ENCODE data around the gene LHFPL6.

Gene LHFPL6

GRCh38 chr13:39618561-39618960 lies 15.6 kb upstream of the LHFPL6 start:
- H3K18ac ChIP-seq (ENCODE audit: low read length), result no peak overlapping the region
- DNase-seq (ENCODE audit: low spot score), result no peak
- no peak overlapping the region for H2BK15ac ChIP-seq (ENCODE audit: low read length)
- no peak overlapping the region for H3K4me2 ChIP-seq (ENCODE audit: insufficient read depth, low read length, poor library complexity, severe bottlenecking)
- no peaks in the 10 kb centered on the region for H3K27me3 ChIP-seq (ENCODE audit: control insufficient read depth in 3 of 3, insufficient read depth in 3 of 3, low read depth in 1 of 3, low read length in 3 of 3)
- no peak overlapping the region for H2BK5ac ChIP-seq (ENCODE audit: low read length)
- H3K4ac ChIP-seq (ENCODE audit: low read length), result no peak overlapping the region
- H3K23ac ChIP-seq (ENCODE audit: low read depth, low read length, poor library complexity), result no peak overlapping the region
- H2BK120ac ChIP-seq (ENCODE audit: low read depth, low read length), result no peak overlapping the region
- H3K9ac ChIP-seq (ENCODE audit: low read depth, low read length, poor library complexity), result no peak overlapping the region
- no peak overlapping the region for H3K14ac ChIP-seq (ENCODE audit: low read length)
- H2AK5ac ChIP-seq (ENCODE audit: low read depth, low read length), result no peak overlapping the region
- H3K9me3 ChIP-seq (replicated peaks in 1 of 2; ENCODE audit: control insufficient read depth in 2 of 2, insufficient read depth in 1 of 2, low read depth in 1 of 2, low read length in 2 of 2), result no peaks in the 10 kb centered on the region
- H3K27ac ChIP-seq (replicated peaks; ENCODE audit: low read length), result no peak overlapping the region
- no peak overlapping the region for H2AFZ ChIP-seq (ENCODE audit: low read length)
- no peak overlapping the region for H2BK12ac ChIP-seq (ENCODE audit: low read length)
- H3K4me1 ChIP-seq (ENCODE audit: control insufficient read depth in 2 of 2, insufficient read depth in 1 of 2, low read depth in 1 of 2, low read length in 2 of 2), result no peaks in the 10 kb centered on the region
- no peak overlapping the region for H4K91ac ChIP-seq (ENCODE audit: low read depth, low read length, poor library complexity)
- no peaks in the 10 kb centered on the region for H3K79me1 ChIP-seq (ENCODE audit: low read depth, low read length)
- no peak overlapping the region for H3K4me3 ChIP-seq (ENCODE audit: low read length in 2 of 2)
- no CpG with 5 or more reads among the region's 1 CpG for WGBS, 2 donors (ENCODE audit: extremely low coverage in 2 of 2, insufficient read length in 2 of 2, insufficient replicate concordance in 1 of 2)
- no peak overlapping the region for H4K8ac ChIP-seq (ENCODE audit: low read depth, low read length)
- H3K36me3 ChIP-seq (replicated peaks in 1 of 2; ENCODE audit: control insufficient read depth in 2 of 2, insufficient read depth in 2 of 2, low read length in 2 of 2), result no peaks in the 10 kb centered on the region

GRCh38 chr13:39616087-39616694 lies 13.2 kb upstream of the LHFPL6 start:
- Histone ChIP-seq H2AK5ac (ENCODE audit: low read depth, low read length) (no peak overlapping the region), H2BK12ac (ENCODE audit: low read length) (no peak overlapping the region)
- DNase-seq (ENCODE audit: low spot score), result peak; percentile 76

GRCh38 chr13:39612023-39612637 lies 9.1 kb upstream of the LHFPL6 start:
- Histone ChIP-seq H3K4me2 (ENCODE audit: insufficient read depth, low read length, poor library complexity, severe bottlenecking) (no peak overlapping the region), H2BK120ac (ENCODE audit: low read depth, low read length) (no peak overlapping the region), H2AFZ (ENCODE audit: low read length) (no peak overlapping the region), H2AK5ac (ENCODE audit: low read depth, low read length) (no peak overlapping the region), H3K18ac (ENCODE audit: low read length) (no peak overlapping the region), H3K79me1 (ENCODE audit: low read depth, low read length) (no peaks in the 10 kb centered on the region), H2BK5ac (ENCODE audit: low read length) (no peak overlapping the region), H3K23ac (ENCODE audit: low read depth, low read length, poor library complexity) (no peak overlapping the region), H3K4me1 (ENCODE audit: control insufficient read depth in 2 of 2, insufficient read depth in 1 of 2, low read depth in 1 of 2, low read length in 2 of 2) (no peaks in the 10 kb centered on the region), H2BK12ac (ENCODE audit: low read length) (no peak overlapping the region), H3K27ac (replicated peaks; ENCODE audit: low read length) (no peak overlapping the region), H3K4me3 (ENCODE audit: low read length in 2 of 2) (no peak overlapping the region), H3K14ac (ENCODE audit: low read length) (no peak overlapping the region), H2BK15ac (ENCODE audit: low read length) (no peak overlapping the region), H3K36me3 (replicated peaks in 1 of 2; ENCODE audit: control insufficient read depth in 2 of 2, insufficient read depth in 2 of 2, low read length in 2 of 2) (no peaks in the 10 kb centered on the region), H4K91ac (ENCODE audit: low read depth, low read length, poor library complexity) (no peak overlapping the region), H4K8ac (ENCODE audit: low read depth, low read length) (no peak overlapping the region), H3K9ac (ENCODE audit: low read depth, low read length, poor library complexity) (no peak overlapping the region), H3K9me3 (replicated peaks in 1 of 2; ENCODE audit: control insufficient read depth in 2 of 2, insufficient read depth in 1 of 2, low read depth in 1 of 2, low read length in 2 of 2) (no peaks in the 10 kb centered on the region), H3K4ac (ENCODE audit: low read length) (no peak overlapping the region), H3K27me3 (ENCODE audit: control insufficient read depth in 3 of 3, insufficient read depth in 3 of 3, low read depth in 1 of 3, low read length in 3 of 3) (no peaks in the 10 kb centered on the region)
- 100% methylated on average over 1 of the region's 5 CpGs; no CpG with 5 or more reads in 1 of the 2 donors for WGBS, 2 donors (ENCODE audit: extremely low coverage in 2 of 2, insufficient read length in 2 of 2, insufficient replicate concordance in 1 of 2)
- peak; percentile 69 for DNase-seq (ENCODE audit: low spot score)

More at GRCh38 chr13:39616087-39616694, 13.2 kb upstream of the LHFPL6 start:
- H2BK120ac ChIP-seq (ENCODE audit: low read depth, low read length), result no peak overlapping the region
- H3K23ac ChIP-seq (ENCODE audit: low read depth, low read length, poor library complexity), result no peak overlapping the region
- H3K4ac ChIP-seq (ENCODE audit: low read length), result no peak overlapping the region
- no peak overlapping the region for H3K27ac ChIP-seq (replicated peaks; ENCODE audit: low read length)
- H3K4me1 ChIP-seq (ENCODE audit: control insufficient read depth in 2 of 2, insufficient read depth in 1 of 2, low read depth in 1 of 2, low read length in 2 of 2), result no peaks in the 10 kb centered on the region
- no peak overlapping the region for H3K4me3 ChIP-seq (ENCODE audit: low read length in 2 of 2)
- no peak overlapping the region for H3K18ac ChIP-seq (ENCODE audit: low read length)
- no CpG with 5 or more reads among the region's 10 CpGs for WGBS, 2 donors (ENCODE audit: extremely low coverage in 2 of 2, insufficient read length in 2 of 2, insufficient replicate concordance in 1 of 2)
- H4K91ac ChIP-seq (ENCODE audit: low read depth, low read length, poor library complexity), result no peak overlapping the region
- no peaks in the 10 kb centered on the region for H3K79me1 ChIP-seq (ENCODE audit: low read depth, low read length)
- no peak overlapping the region for H3K14ac ChIP-seq (ENCODE audit: low read length)
- H4K8ac ChIP-seq (ENCODE audit: low read depth, low read length), result no peak overlapping the region
- H3K9ac ChIP-seq (ENCODE audit: low read depth, low read length, poor library complexity), result no peak overlapping the region
- H2BK15ac ChIP-seq (ENCODE audit: low read length), result no peak overlapping the region
- H3K36me3 ChIP-seq (replicated peaks in 1 of 2; ENCODE audit: control insufficient read depth in 2 of 2, insufficient read depth in 2 of 2, low read length in 2 of 2), result no peaks in the 10 kb centered on the region
- H2AFZ ChIP-seq (ENCODE audit: low read length), result peak overlapping the region; percentile 73
- H3K9me3 ChIP-seq (replicated peaks in 1 of 2; ENCODE audit: control insufficient read depth in 2 of 2, insufficient read depth in 1 of 2, low read depth in 1 of 2, low read length in 2 of 2), result no peaks in the 10 kb centered on the region
- H2BK5ac ChIP-seq (ENCODE audit: low read length), result no peak overlapping the region
- H3K27me3 ChIP-seq (ENCODE audit: control insufficient read depth in 3 of 3, insufficient read depth in 3 of 3, low read depth in 1 of 3, low read length in 3 of 3), result no peaks in the 10 kb centered on the region
- no peak overlapping the region for H3K4me2 ChIP-seq (ENCODE audit: insufficient read depth, low read length, poor library complexity, severe bottlenecking)

GRCh38 chr13:39607876-39608275 lies 4.9 kb upstream of the LHFPL6 start:
- H3K4me2 ChIP-seq (ENCODE audit: insufficient read depth, low read length, poor library complexity, severe bottlenecking), result no peak overlapping the region
- H4K8ac ChIP-seq (ENCODE audit: low read depth, low read length), result no peak overlapping the region
- WGBS, 2 donors (ENCODE audit: extremely low coverage in 2 of 2, insufficient read length in 2 of 2, insufficient replicate concordance in 1 of 2), result no CpG with 5 or more reads among the region's 4 CpGs

More at GRCh38 chr13:39607876-39608275, 4.9 kb upstream of the LHFPL6 start:
- Histone ChIP-seq H2AK5ac (ENCODE audit: low read depth, low read length) (no peak overlapping the region), H3K14ac (ENCODE audit: low read length) (no peak overlapping the region), H3K36me3 (replicated peaks in 1 of 2; ENCODE audit: control insufficient read depth in 2 of 2, insufficient read depth in 2 of 2, low read length in 2 of 2) (no peaks in the 10 kb centered on the region), H3K4me3 (ENCODE audit: low read length in 2 of 2) (no peak overlapping the region), H3K18ac (ENCODE audit: low read length) (no peak overlapping the region), H2BK120ac (ENCODE audit: low read depth, low read length) (no peak overlapping the region), H2AFZ (ENCODE audit: low read length) (no peak overlapping the region), H3K9me3 (replicated peaks in 1 of 2; ENCODE audit: control insufficient read depth in 2 of 2, insufficient read depth in 1 of 2, low read depth in 1 of 2, low read length in 2 of 2) (no peaks in the 10 kb centered on the region), H3K4ac (ENCODE audit: low read length) (no peak overlapping the region), H2BK15ac (ENCODE audit: low read length) (no peak overlapping the region), H3K23ac (ENCODE audit: low read depth, low read length, poor library complexity) (no peak overlapping the region), H3K4me1 (ENCODE audit: control insufficient read depth in 2 of 2, insufficient read depth in 1 of 2, low read depth in 1 of 2, low read length in 2 of 2) (peaks cover 0 to 8% of the 10 kb centered on the region in 2 donors), H2BK5ac (ENCODE audit: low read length) (no peak overlapping the region), H3K9ac (ENCODE audit: low read depth, low read length, poor library complexity) (no peak overlapping the region), H3K79me1 (ENCODE audit: low read depth, low read length) (no peaks in the 10 kb centered on the region), H3K27me3 (ENCODE audit: control insufficient read depth in 3 of 3, insufficient read depth in 3 of 3, low read depth in 1 of 3, low read length in 3 of 3) (no peaks in the 10 kb centered on the region), H3K27ac (replicated peaks; ENCODE audit: low read length) (no peak overlapping the region), H4K91ac (ENCODE audit: low read depth, low read length, poor library complexity) (no peak overlapping the region), H2BK12ac (ENCODE audit: low read length) (no peak overlapping the region)
- DNase-seq (ENCODE audit: low spot score), result no peak

Data from neuronal stem cell (in vitro differentiated cells).